ENCODE results near the gene POGK. TPM values are rescaled to one million over a fixed set of nuclear protein-coding genes. Genes with fewer than 3 reads are reported as not detected.

Gene POGK
- total and polyA plus RNA-seq, 9 of the 15 experiments (the other 6 are each of a cell fraction or from before 2014, with no cell fraction given) = 6.1 to 44.5 (median 24.3) TPM

- TF ChIP-seq PBX2 (CRISPR knock-in tag; IDR thresholded peaks at IDR 0.05; ENCODE audit: low read depth) = no peak
- no peak for TF ChIP-seq PBX2 (tag; conservative IDR thresholded peaks at IDR 0.05; ENCODE audit: low read depth)
- TF ChIP-seq KLF16 (IDR thresholded peaks at IDR 0.05) = no peak
- TF ChIP-seq RB1 (IDR thresholded peaks at IDR 0.05; ENCODE audit: low read depth) = peak; percentile 89
- TF ChIP-seq, protein P1, sequence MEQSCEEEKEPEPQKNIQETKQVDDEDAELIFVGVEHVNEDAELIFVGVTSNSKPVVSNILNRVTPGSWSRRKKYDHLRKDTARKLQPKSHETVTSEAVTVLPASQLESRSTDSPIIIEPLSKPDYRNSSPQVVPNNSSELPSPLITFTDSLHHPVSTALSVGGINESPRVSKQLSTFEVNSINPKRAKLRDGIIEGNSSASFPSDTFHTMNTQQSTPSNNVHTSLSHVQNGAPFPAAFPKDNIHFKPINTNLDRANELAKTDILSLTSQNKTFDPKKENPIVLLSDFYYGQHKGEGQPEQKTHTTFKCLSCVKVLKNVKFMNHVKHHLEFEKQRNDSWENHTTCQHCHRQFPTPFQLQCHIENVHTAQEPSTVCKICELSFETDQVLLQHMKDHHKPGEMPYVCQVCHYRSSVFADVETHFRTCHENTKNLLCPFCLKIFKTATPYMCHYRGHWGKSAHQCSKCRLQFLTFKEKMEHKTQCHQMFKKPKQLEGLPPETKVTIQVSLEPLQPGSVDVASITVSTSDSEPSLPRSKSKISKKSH (CRISPR knock-in tag; IDR thresholded peaks at IDR 0.05) = no peak
- TF ChIP-seq FIP1L1 (IDR thresholded peaks at IDR 0.05; ENCODE audit: low read depth, low read length, poor library complexity, severe bottlenecking) = no peak
- no peak for TF ChIP-seq RBM25 (IDR thresholded peaks at IDR 0.05; ENCODE audit: low read depth, low read length, severe bottlenecking)
- TF ChIP-seq CHD1 (IDR thresholded peaks at IDR 0.05; ENCODE audit: low read length) = peak; percentile 53
- TF ChIP-seq ZEB2 (IDR thresholded peaks at IDR 0.05) = no peak
- TF ChIP-seq MEIS2 (IDR thresholded peaks at IDR 0.05; ENCODE audit: partially characterized antibody) = peak; percentile 26
- TF ChIP-seq CAMTA2 (CRISPR knock-in tag; conservative IDR thresholded peaks at IDR 0.05) = 0 out of 2 replicates have a peak, but pooled peaks have one; percentile 33
- TF ChIP-seq KLF1 (tag; IDR thresholded peaks at IDR 0.05) = peak; percentile 86
- TF ChIP-seq PHF8 (IDR thresholded peaks at IDR 0.05; ENCODE audit: borderline replicate concordance, low read length) = peak; percentile 98
- no peak; the same call in 1 of the 2 replicates for TF ChIP-seq MBD2 (IDR thresholded peaks at IDR 0.05; ENCODE audit: borderline replicate concordance, low read depth)
- TF ChIP-seq ZNF197 (CRISPR knock-in tag; IDR thresholded peaks at IDR 0.05; ENCODE audit: low read depth) = peak; percentile 70; the same call in 1 of the 2 replicates
- 0 out of 2 replicates have a peak, but pooled peaks have one; percentile 62 for TF ChIP-seq CREB5 (CRISPR knock-in tag; IDR thresholded peaks at IDR 0.05)
- TF ChIP-seq ARHGAP35 (IDR thresholded peaks at IDR 0.05; ENCODE audit: partially characterized antibody) = no peak
- TF ChIP-seq BRCA1 (IDR thresholded peaks at IDR 0.05) = no peak
- TF ChIP-seq BRCA1 (CRISPR knock-in tag; IDR thresholded peaks at IDR 0.05) = no peak
- peak in 1 of 2 experiments; percentile 85; a peak in 2 of 4 replicates for TF ChIP-seq HDAC1 (IDR thresholded peaks at IDR 0.05)
- TF ChIP-seq KAT2B (IDR thresholded peaks at IDR 0.05; ENCODE audit: low read depth, low read length) = no peak
- no peak for TF ChIP-seq CHD4 (IDR thresholded peaks at IDR 0.05; ENCODE audit: insufficient read depth, insufficient replicate concordance, low read depth, low read length, poor library complexity, severe bottlenecking)
Measured at GRCh38 chr1:166838766-166839599, at the start of gene POGK (continued).
